IMR-90 (cell line): ENCODE results near the gene TMED10. TPM values are rescaled to one million over a fixed set of nuclear protein-coding genes. Genes with fewer than 3 reads are reported as not detected.

Source experiments
- ATAC-seq: fragments of 200-7000 bp; cut with Tn5 transposase; 2 replicates; pipeline ENCODE4 v1.9.1; 2020; ENCODE audit warnings: low read depth, mild to moderate bottlenecking, moderate library complexity
- BruUV-seq: library from RNA; stranded (reverse); fragments of 400-500 nt; replicated peaks from 2 replicates; lab custom pipeline; 2021; lab: Mats Ljungman, UMichigan
- CTCF ChIA-PET: fragments of 300-600 bp; formaldehyde crosslinking; extraction: SDS; loops from one replicate; lab custom pipeline; 2021; ENCODE audit warnings: antibody characterized with exemption; lab: Yijun Ruan, JAX
- POLR2A ChIA-PET: fragments of 300-600 bp; sonication (Branson Sonifier 250); formaldehyde crosslinking; loops from one replicate; lab custom pipeline; 2022; ENCODE audit warnings: antibody characterized with exemption; ENCODE audit not compliant: unreplicated experiment; lab: Charles Lee
- DNase-seq: peaks from one replicate; pipeline ENCODE4 v3.0.0; 2013
- H2AFZ ChIP-seq: replicated peaks from 2 replicates; pipeline ENCODE3; 2013; ENCODE audit warnings: low read length, mild to moderate bottlenecking; ENCODE audit not compliant: poor library complexity
- H2AK5ac ChIP-seq: 2 replicates; pipeline ENCODE4 v1.6.1; 2013; ENCODE audit warnings: low read depth, low read length, inconsistent platforms
- H2AK9ac ChIP-seq: replicated peaks from 2 replicates; pipeline ENCODE3; 2013; ENCODE audit warnings: mild to moderate bottlenecking, low read depth, low read length, moderate library complexity; ENCODE audit not compliant: poor library complexity
- H2BK120ac ChIP-seq: 2 replicates; pipeline ENCODE4 v1.6.1; 2013; ENCODE audit warnings: low read depth, low read length, inconsistent platforms
- H2BK15ac ChIP-seq: 3 replicates; pipeline ENCODE4 v1.6.1; 2013; ENCODE audit warnings: low read depth, low read length, inconsistent platforms
- H2BK20ac ChIP-seq: 2 replicates; pipeline ENCODE4 v1.6.1; 2013; ENCODE audit warnings: low read depth, mild to moderate bottlenecking, inconsistent platforms, low read length, moderate library complexity
- H2BK5ac ChIP-seq: 2 replicates; pipeline ENCODE4 v1.6.1; 2013; ENCODE audit warnings: mild to moderate bottlenecking, low read depth, low read length, inconsistent platforms; ENCODE audit not compliant: poor library complexity, severe bottlenecking
- H3K14ac ChIP-seq: replicated peaks from 2 replicates; pipeline ENCODE4 v1.6.1; 2013; ENCODE audit warnings: low read depth, low read length, inconsistent platforms
- H3K18ac ChIP-seq: 2 replicates; pipeline ENCODE4 v1.6.1; 2013; ENCODE audit warnings: low read depth, low read length, control low read depth
- H3K23ac ChIP-seq: 2 replicates; pipeline ENCODE4 v1.6.1; 2013; ENCODE audit warnings: low read depth, low read length, inconsistent platforms
- H3K27ac ChIP-seq: 2 replicates; pipeline ENCODE4 v1.5.1; 2013; ENCODE audit warnings: mild to moderate bottlenecking, control low read depth, low read length; ENCODE audit not compliant: insufficient read depth
- H3K27me3 ChIP-seq: 2 replicates; pipeline ENCODE4 v1.6.1; 2013; ENCODE audit warnings: low read length; ENCODE audit not compliant: control insufficient read depth, insufficient read depth
- H3K36me3 ChIP-seq: 2 replicates; pipeline ENCODE4 v1.6.1; 2013; ENCODE audit warnings: low read length, mixed read lengths; ENCODE audit not compliant: control insufficient read depth, insufficient read depth
- H3K4ac ChIP-seq: 2 replicates; pipeline ENCODE4 v1.6.1; 2013; ENCODE audit warnings: low read depth, low read length, inconsistent platforms
- H3K4me1 ChIP-seq: 2 replicates; pipeline ENCODE4 v1.6.1; 2013; ENCODE audit warnings: low read length, mixed read lengths; ENCODE audit not compliant: control insufficient read depth, insufficient read depth
- H3K4me2 ChIP-seq: 2 replicates; pipeline ENCODE4 v1.6.1; 2013; ENCODE audit warnings: low read depth, mild to moderate bottlenecking, control low read depth, low read length, moderate library complexity
- H3K4me3 ChIP-seq: 2 replicates; pipeline ENCODE4 v1.5.1; 2013; ENCODE audit warnings: low read depth, mild to moderate bottlenecking, control low read depth, low read length, moderate library complexity; ENCODE audit not compliant: insufficient read depth
- H3K56ac ChIP-seq: 2 replicates; pipeline ENCODE4 v1.6.1; 2013; ENCODE audit warnings: low read length, inconsistent platforms; ENCODE audit not compliant: insufficient read depth; ENCODE audit errors: extremely low read depth
- H3K79me1 ChIP-seq, 2 experiments: 2 replicates each; pipeline ENCODE4 v1.6.1; 2013; ENCODE audit warnings: low read length in 2 of 2, inconsistent platforms in 1 of 2, low read depth in 1 of 2
- H3K9ac ChIP-seq: 2 replicates; pipeline ENCODE4 v1.6.1; 2013; ENCODE audit warnings: low read depth, low read length, control low read depth
- H3K9me1 ChIP-seq: 2 replicates; pipeline ENCODE4 v1.6.1; 2013; ENCODE audit warnings: low read length, inconsistent platforms; ENCODE audit not compliant: insufficient read depth
- H3K9me3 ChIP-seq: 2 replicates; pipeline ENCODE4 v1.6.1; 2013; ENCODE audit warnings: low read length; ENCODE audit not compliant: control insufficient read depth, insufficient read depth
- H4K20me1 ChIP-seq: 2 replicates; pipeline ENCODE4 v1.6.1; 2013; ENCODE audit warnings: low read length, inconsistent platforms; ENCODE audit not compliant: insufficient read depth
- H4K5ac ChIP-seq: 2 replicates; pipeline ENCODE4 v1.6.1; 2013; ENCODE audit warnings: mild to moderate bottlenecking, low read depth, low read length, control low read depth
- H4K8ac ChIP-seq, 2 experiments: 2 replicates each; pipeline ENCODE4 v1.6.1; 2013; ENCODE audit warnings: low read depth in 2 of 2, low read length in 2 of 2, control low read depth in 1 of 2, inconsistent platforms in 1 of 2
- H4K91ac ChIP-seq: 2 replicates; pipeline ENCODE4 v1.6.1; 2013; ENCODE audit warnings: low read depth, low read length, inconsistent platforms; ENCODE audit not compliant: insufficient read depth
- BHLHE40 ChIP-seq: fragments of 150-350 bp; IDR thresholded peaks from 2 replicates; pipeline ENCODE4 v1.6.1; 2016; ENCODE audit warnings: mild to moderate bottlenecking, low read depth, low read length
- CEBPB ChIP-seq: IDR thresholded peaks from 2 replicates; pipeline ENCODE4 v1.6.1; 2012; ENCODE audit warnings: low read depth, low read length, improper control_type of control experiment
- CHD1 ChIP-seq: IDR thresholded peaks from 2 replicates; pipeline ENCODE4 v1.6.1; 2012; ENCODE audit warnings: low read depth, low read length, improper control_type of control experiment
- FOS ChIP-seq: fragments of 150-350 bp; IDR thresholded peaks from 2 replicates; pipeline ENCODE4 v1.6.1; 2016; ENCODE audit warnings: low read depth, low read length
- MAFK ChIP-seq: IDR thresholded peaks from 2 replicates; pipeline ENCODE4 v1.6.1; 2012; ENCODE audit warnings: low read depth, low read length, improper control_type of control experiment
- MAZ ChIP-seq: IDR thresholded peaks from 2 replicates; pipeline ENCODE4 v1.6.1; 2012; ENCODE audit warnings: low read depth, mild to moderate bottlenecking, low read length, improper control_type of control experiment, moderate library complexity, borderline replicate concordance
- MXI1 ChIP-seq: IDR thresholded peaks from 2 replicates; pipeline ENCODE4 v1.6.1; 2012; ENCODE audit warnings: low read depth, mild to moderate bottlenecking, low read length, moderate library complexity, borderline replicate concordance
- NFE2L2 ChIP-seq: fragments of 150-350 bp; IDR thresholded peaks from 2 replicates; pipeline ENCODE4 v1.6.1; 2016; ENCODE audit warnings: low read depth, mild to moderate bottlenecking, low read length
- POLR2A ChIP-seq: IDR thresholded peaks from 2 replicates; pipeline ENCODE4 v1.6.1; 2012; ENCODE audit warnings: mild to moderate bottlenecking, low read depth, low read length
- RAD21 ChIP-seq: IDR thresholded peaks from 2 replicates; pipeline ENCODE4 v1.6.1; 2012; ENCODE audit warnings: low read length, improper control_type of control experiment
- RCOR1 ChIP-seq: IDR thresholded peaks from 2 replicates; pipeline ENCODE4 v1.6.1; 2012; ENCODE audit warnings: mild to moderate bottlenecking, low read length, improper control_type of control experiment; ENCODE audit not compliant: insufficient replicate concordance
- RFX5 ChIP-seq: IDR thresholded peaks from 2 replicates; pipeline ENCODE4 v1.8.0; 2012; ENCODE audit warnings: low read depth, mild to moderate bottlenecking, low read length, moderate library complexity
- SMC3 ChIP-seq: fragments of 150-350 bp; IDR thresholded peaks from 2 replicates; pipeline ENCODE4 v1.6.1; 2016; ENCODE audit warnings: low read depth, mild to moderate bottlenecking, antibody characterized with exemption, low read length, moderate library complexity
- dilution Hi-C: fragments of 300-500 bp; cut with HindIII; formaldehyde crosslinking; loops from one replicate; pipeline ENCODE4 v1.14.3; 2018; ENCODE audit warnings: low sequenced_read_pairs; ENCODE audit not compliant: unreplicated experiment
- in situ Hi-C: fragments of 300-500 bp; cut with MboI; formaldehyde crosslinking; loops from 3 replicates; pipeline ENCODE4 v1.14.3; 2019; ENCODE audit warnings: low sequenced_read_pairs, inconsistent platforms, mixed read lengths
- intact Hi-C: fragments of 100-400 bp; cut with micrococcal nuclease; formaldehyde crosslinking; loops from 2 replicates; pipeline ENCODE4 v1.10.0; 2022
- polyA plus RNA-seq, 3 experiments: library from polyadenylated mRNA; depleted of rRNA; stranded (reverse); fragments of >200 nt; gene quantifications; 2 replicates each; pipeline ENCODE4 v1.2.3, GENCODE V29; 2012; ENCODE audit warnings: low replicate concordance in 1 of 3
- total RNA-seq: library from RNA; depleted of rRNA; stranded (reverse); fragments of >200 nt; gene quantifications from 2 replicates; pipeline ENCODE4 v1.2.3, GENCODE V29; 2012
- TF ChIP-seq, protein P1 (sequence below): fragments of 150-350 bp; IDR thresholded peaks from 2 replicates; pipeline ENCODE4 v1.6.1; 2017; ENCODE audit warnings: mild to moderate bottlenecking, antibody characterized with exemption, low read length, low read depth
- TF ChIP-seq, protein P2 (sequence below): conservative IDR thresholded peaks from 2 replicates; pipeline ENCODE4 v1.5.1; 2012; ENCODE audit warnings: mild to moderate bottlenecking, low read depth, low read length, improper control_type of control experiment
- TF ChIP-seq, protein P3 (sequence below): fragments of 150-350 bp; IDR thresholded peaks from 2 replicates; pipeline ENCODE4 v1.6.1; 2016; ENCODE audit warnings: low read depth, mild to moderate bottlenecking, low read length, moderate library complexity, borderline replicate concordance

The TMED10 gene
- total and polyA plus RNA-seq, 2 of the 4 experiments (the other 2 are of a cell fraction), result 254 to 441 TPM

DNA sequence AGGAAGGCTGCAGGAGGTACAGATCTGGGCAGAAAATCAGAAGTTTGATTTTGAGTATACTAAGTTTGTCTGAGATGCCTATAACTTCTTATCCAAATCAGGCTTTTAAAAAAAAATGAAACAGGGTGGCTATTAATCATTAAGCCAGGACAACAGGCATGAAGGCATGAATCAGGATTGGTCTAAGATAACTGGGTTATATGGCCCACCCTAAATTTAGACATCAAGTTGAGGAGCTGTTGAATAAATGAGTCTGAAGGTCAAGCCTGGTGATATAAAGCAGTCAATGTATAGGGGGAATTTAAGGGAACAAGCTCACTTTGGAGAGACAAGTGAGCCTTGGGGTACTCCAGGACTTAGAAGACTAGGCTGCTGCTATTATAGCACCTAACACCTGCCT is 78.2 kb downstream of the TMED10 start:
- no peak overlapping the region for H3K56ac ChIP-seq
- no peak for ATAC-seq
- no peak overlapping the region for H3K23ac ChIP-seq
- peaks cover 0 to 3% of the 10 kb centered on the region in 2 experiments; a peak in 1 of 4 replicates for H3K79me1 ChIP-seq
- no peak overlapping the region for H2AK5ac ChIP-seq
- no peak overlapping the region for H4K8ac ChIP-seq
- no peak overlapping the region for H3K18ac ChIP-seq
- no peaks in the 10 kb centered on the region for H3K27me3 ChIP-seq
- H4K91ac ChIP-seq, result no peak overlapping the region
- POLR2A ChIA-PET, result interaction anchor here (0.6 kb wide), 1 partner anchor 71 kb away, joined by 3 read pairs; no protein-coding TSS in a partner anchor
- H3K14ac ChIP-seq, result no peak overlapping the region
- H2BK15ac ChIP-seq, result no peak overlapping the region
- H2AK9ac ChIP-seq, result no peak overlapping the region
- in situ Hi-C loops (no loop called here), intact Hi-C loops (no loop called here), dilution Hi-C loops (no loop called here)
- no peak overlapping the region for H3K4ac ChIP-seq
- H4K20me1 ChIP-seq, result no peaks in the 10 kb centered on the region
- no TSS peak for BruUV-seq
- CTCF ChIA-PET, result no interaction called here
- H3K4me2 ChIP-seq, result no peak overlapping the region
- H3K9ac ChIP-seq, result no peak overlapping the region
- H3K9me1 ChIP-seq, result no peaks in the 10 kb centered on the region
- peaks cover 30% of the 10 kb centered on the region for H3K36me3 ChIP-seq
- H2BK120ac ChIP-seq, result no peak overlapping the region
- H2AFZ ChIP-seq, result no peak overlapping the region
- no peak overlapping the region for H2BK20ac ChIP-seq
- TF ChIP-seq MAFK (no peak), CEBPB (no peak), NFE2L2 (no peak), RCOR1 (no peak), RAD21 (no peak), MXI1 (no peak), SMC3 (no peak), FOS (no peak), RFX5 (no peak), MAZ (no peak), BHLHE40 (no peak), CHD1 (no peak), POLR2A (no peak)
- TF ChIP-seq, protein P1, sequence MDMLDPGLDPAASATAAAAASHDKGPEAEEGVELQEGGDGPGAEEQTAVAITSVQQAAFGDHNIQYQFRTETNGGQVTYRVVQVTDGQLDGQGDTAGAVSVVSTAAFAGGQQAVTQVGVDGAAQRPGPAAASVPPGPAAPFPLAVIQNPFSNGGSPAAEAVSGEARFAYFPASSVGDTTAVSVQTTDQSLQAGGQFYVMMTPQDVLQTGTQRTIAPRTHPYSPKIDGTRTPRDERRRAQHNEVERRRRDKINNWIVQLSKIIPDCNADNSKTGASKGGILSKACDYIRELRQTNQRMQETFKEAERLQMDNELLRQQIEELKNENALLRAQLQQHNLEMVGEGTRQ, result no peak
- TF ChIP-seq, protein P2, sequence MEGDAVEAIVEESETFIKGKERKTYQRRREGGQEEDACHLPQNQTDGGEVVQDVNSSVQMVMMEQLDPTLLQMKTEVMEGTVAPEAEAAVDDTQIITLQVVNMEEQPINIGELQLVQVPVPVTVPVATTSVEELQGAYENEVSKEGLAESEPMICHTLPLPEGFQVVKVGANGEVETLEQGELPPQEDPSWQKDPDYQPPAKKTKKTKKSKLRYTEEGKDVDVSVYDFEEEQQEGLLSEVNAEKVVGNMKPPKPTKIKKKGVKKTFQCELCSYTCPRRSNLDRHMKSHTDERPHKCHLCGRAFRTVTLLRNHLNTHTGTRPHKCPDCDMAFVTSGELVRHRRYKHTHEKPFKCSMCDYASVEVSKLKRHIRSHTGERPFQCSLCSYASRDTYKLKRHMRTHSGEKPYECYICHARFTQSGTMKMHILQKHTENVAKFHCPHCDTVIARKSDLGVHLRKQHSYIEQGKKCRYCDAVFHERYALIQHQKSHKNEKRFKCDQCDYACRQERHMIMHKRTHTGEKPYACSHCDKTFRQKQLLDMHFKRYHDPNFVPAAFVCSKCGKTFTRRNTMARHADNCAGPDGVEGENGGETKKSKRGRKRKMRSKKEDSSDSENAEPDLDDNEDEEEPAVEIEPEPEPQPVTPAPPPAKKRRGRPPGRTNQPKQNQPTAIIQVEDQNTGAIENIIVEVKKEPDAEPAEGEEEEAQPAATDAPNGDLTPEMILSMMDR, result no peak
- TF ChIP-seq, protein P3, sequence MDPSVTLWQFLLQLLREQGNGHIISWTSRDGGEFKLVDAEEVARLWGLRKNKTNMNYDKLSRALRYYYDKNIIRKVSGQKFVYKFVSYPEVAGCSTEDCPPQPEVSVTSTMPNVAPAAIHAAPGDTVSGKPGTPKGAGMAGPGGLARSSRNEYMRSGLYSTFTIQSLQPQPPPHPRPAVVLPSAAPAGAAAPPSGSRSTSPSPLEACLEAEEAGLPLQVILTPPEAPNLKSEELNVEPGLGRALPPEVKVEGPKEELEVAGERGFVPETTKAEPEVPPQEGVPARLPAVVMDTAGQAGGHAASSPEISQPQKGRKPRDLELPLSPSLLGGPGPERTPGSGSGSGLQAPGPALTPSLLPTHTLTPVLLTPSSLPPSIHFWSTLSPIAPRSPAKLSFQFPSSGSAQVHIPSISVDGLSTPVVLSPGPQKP, result no peak
- H3K4me3 ChIP-seq, result no peak overlapping the region
- no peak overlapping the region for H3K27ac ChIP-seq
- no peaks in the 10 kb centered on the region for H3K4me1 ChIP-seq
- no peaks in the 10 kb centered on the region for H3K9me3 ChIP-seq
- no peak overlapping the region for H2BK5ac ChIP-seq
- no peak overlapping the region for H4K5ac ChIP-seq
- DNase-seq, result no peak
